CD14-positive monocyte (primary cell): ENCODE measurements around the gene SLC10A1. TPM values are rescaled to one million over a fixed set of nuclear protein-coding genes. Genes with fewer than 3 reads are reported as not detected.

Source experiments
- DNase-seq, 3 donors: peaks; one replicate each; pipeline ENCODE4 v3.0.0-alpha.2; 2011 to 2022
- H2AFZ ChIP-seq: 2 replicates; pipeline ENCODE4 v1.6.0; 2012; ENCODE audit warnings: mild to moderate bottlenecking, low read depth, low read length, inconsistent platforms; ENCODE audit not compliant: insufficient read depth, poor library complexity, severe bottlenecking
- H3K27ac ChIP-seq, 2 donors: 1 replicate in 1 of 2; 2 replicates in 1 of 2; pipeline ENCODE4 v1.5.1; 2012 to 2013; ENCODE audit warnings: low read length in 2 of 2, control low read depth in 1 of 2, inconsistent platforms in 1 of 2, low read depth in 1 of 2, mild to moderate bottlenecking in 1 of 2
- H3K27me3 ChIP-seq, 2 donors: one replicate each; pipeline versions ENCODE4 v1.6.0 to v1.6.1; 2011 to 2013; ENCODE audit warnings: low read length in 2 of 2; ENCODE audit not compliant: control insufficient read depth in 2 of 2, insufficient read depth in 2 of 2
- H3K36me3 ChIP-seq, 2 donors: replicated peaks in 1 of 2; 1 replicate in 1 of 2; 2 replicates in 1 of 2; pipeline versions ENCODE4 v1.5.1 to v1.6.1; 2012 to 2013; ENCODE audit warnings: low read length in 2 of 2, control low read depth in 1 of 2, inconsistent platforms in 1 of 2, mild to moderate bottlenecking in 1 of 2; ENCODE audit not compliant: insufficient read depth in 2 of 2, control insufficient read depth in 1 of 2
- H3K4me1 ChIP-seq, 2 donors: 1 replicate in 1 of 2; 2 replicates in 1 of 2; pipeline versions ENCODE4 v1.5.1 to v1.6.1; 2012 to 2013; ENCODE audit warnings: low read length in 2 of 2, control low read depth in 1 of 2, inconsistent platforms in 1 of 2, mild to moderate bottlenecking in 1 of 2, moderate library complexity in 1 of 2; ENCODE audit not compliant: insufficient read depth in 2 of 2, control insufficient read depth in 1 of 2
- H3K4me2 ChIP-seq: replicated peaks from 2 replicates; pipeline ENCODE3; 2012; ENCODE audit warnings: low read length, moderate library complexity, mild to moderate bottlenecking; ENCODE audit not compliant: poor library complexity, severe bottlenecking; ENCODE audit errors: extremely low read depth
- H3K4me3 ChIP-seq, 3 experiments: fragments of 200-600 bp in 1 of 3; sonication (generic) in 1 of 3; replicated peaks in 1 of 3; 1 replicate in 2 of 3; 2 replicates in 1 of 3; pipeline ENCODE4 v1.5.1; 2011 to 2013; ENCODE audit warnings: low read length in 3 of 3, mild to moderate bottlenecking in 3 of 3, control low read depth in 2 of 3, low read depth in 2 of 3, inconsistent platforms in 1 of 3, moderate library complexity in 1 of 3
- H3K79me2 ChIP-seq: 2 replicates; pipeline ENCODE4 v1.6.0; 2012; ENCODE audit warnings: mild to moderate bottlenecking, control low read depth, inconsistent platforms, low read length, moderate library complexity; ENCODE audit not compliant: insufficient read depth
- H3K9ac ChIP-seq: 2 replicates; pipeline ENCODE4 v1.6.0; 2017; ENCODE audit warnings: low read length, mild to moderate bottlenecking; ENCODE audit not compliant: insufficient read depth, poor library complexity, severe bottlenecking
- H3K9me3 ChIP-seq, 2 donors: replicated peaks in 1 of 2; 1 replicate in 1 of 2; 2 replicates in 1 of 2; pipeline versions ENCODE4 v1.5.1 to v1.6.1; 2012 to 2013; ENCODE audit warnings: low read length in 2 of 2, control low read depth in 1 of 2; ENCODE audit not compliant: control insufficient read depth in 1 of 2, insufficient read depth in 1 of 2
- H4K20me1 ChIP-seq: 2 replicates; pipeline ENCODE4 v1.6.0; 2012; ENCODE audit warnings: mild to moderate bottlenecking, low read length, control low read depth, moderate library complexity; ENCODE audit not compliant: insufficient read depth
- H3K27ac Mint-ChIP-seq, 7 donors: one replicate each; pipeline ENCODE4 v1.8.0; 2020; ENCODE audit warnings: mild to moderate bottlenecking in 7 of 7, mixed read lengths in 7 of 7, moderate library complexity in 6 of 7, inconsistent platforms in 2 of 7
- H3K27me3 Mint-ChIP-seq, 3 donors: one replicate each; pipeline ENCODE4 v1.8.0; 2021 to 2022; ENCODE audit warnings: low read depth in 3 of 3, mild to moderate bottlenecking in 3 of 3, mixed read lengths in 3 of 3, moderate library complexity in 3 of 3, inconsistent platforms in 1 of 3
- H3K36me3 Mint-ChIP-seq, 2 donors: one replicate each; pipeline ENCODE4 v1.8.0; 2020; ENCODE audit warnings: mixed read lengths in 2 of 2, inconsistent platforms in 1 of 2, mild to moderate bottlenecking in 1 of 2
- H3K4me1 Mint-ChIP-seq: one replicate; pipeline ENCODE4 v1.8.0; 2020; ENCODE audit warnings: mild to moderate bottlenecking, mixed read lengths
- H3K4me3 Mint-ChIP-seq, 2 donors: one replicate each; pipeline ENCODE4 v1.8.0; 2020; ENCODE audit warnings: mild to moderate bottlenecking in 2 of 2, mixed read lengths in 2 of 2, moderate library complexity in 1 of 2
- H3K9me3 Mint-ChIP-seq, 7 donors: one replicate each; pipeline ENCODE4 v1.8.0; 2020 to 2022; ENCODE audit warnings: mixed read lengths in 7 of 7, mild to moderate bottlenecking in 6 of 7, moderate library complexity in 6 of 7, inconsistent platforms in 2 of 7
- CTCF ChIP-seq: fragments of 200-600 bp; IDR thresholded peaks from one replicate; pipeline ENCODE4 v1.8.0; 2022; ENCODE audit warnings: antibody characterized with exemption, mild to moderate bottlenecking
- WGBS: methylation state at CpG from one replicate; pipeline ENCODE4 v1.1.5; 2013; ENCODE audit warnings: missing lambda C conversion rate; ENCODE audit not compliant: insufficient coverage; 5-methylcytosine and 5-hydroxymethylcytosine counted together
- intact Hi-C, 2 donors: fragments of 100-400 bp; cut with micrococcal nuclease; formaldehyde crosslinking; loops; one replicate each; pipeline versions ENCODE4 v1.15.0 to v1.15.1; 2023
- polyA plus RNA-seq, 3 donors: library from polyadenylated mRNA; depleted of rRNA in 1 of 3; unstranded in 2 of 3; stranded (reverse) in 1 of 3; fragments of 300-500 nt in 2 of 3; fragments of >200 nt in 1 of 3; fragmentation: Illumina TruSeq in 2 of 3; gene quantifications; 1 replicate in 2 of 3; 2 replicates in 1 of 3; pipeline ENCODE4 v1.2.3, GENCODE V29; 2012 to 2021

SLC10A1 gene
- polyA plus RNA-seq, 3 donors: 0.09 TPM; not detected in 2

- no peaks in the 10 kb centered on the region for H3K36me3 Mint-ChIP-seq
These were observed 31.8 kb upstream of the SLC10A1 start for GRCh38 chr14:69828879-69829278.

GRCh38 chr14:69828354-69828753 lies 31.3 kb upstream of the SLC10A1 start:
- H3K4me3 ChIP-seq: no peak overlapping the region
- no peak for TF ChIP-seq CTCF

More at GRCh38 chr14:69828879-69829278, 31.8 kb upstream of the SLC10A1 start:
- intact Hi-C loops: no loop called here
- Histone ChIP-seq H3K27me3 (no peaks in the 10 kb centered on the region), H3K9me3 (no peaks in the 10 kb centered on the region), H3K9ac (no peak overlapping the region), H3K79me2 (no peaks in the 10 kb centered on the region), H3K4me1 (no peaks in the 10 kb centered on the region), H3K4me2 (no peak overlapping the region), H2AFZ (no peak overlapping the region), H3K27ac (no peak overlapping the region), H3K4me3 (no peak overlapping the region), H4K20me1 (no peaks in the 10 kb centered on the region), H3K36me3 (no peaks in the 10 kb centered on the region)
- H3K4me1 Mint-ChIP-seq: no peaks in the 10 kb centered on the region
- TF ChIP-seq CTCF: no peak
- no peak for DNase-seq
- H3K4me3 Mint-ChIP-seq: no peak overlapping the region
- H3K27ac Mint-ChIP-seq: no peak overlapping the region
- H3K27me3 Mint-ChIP-seq: peaks cover 3 to 9% (median 7%) of the 10 kb centered on the region in 3 donors
- peaks cover 0 to 3% (median 0%) of the 10 kb centered on the region in 7 donors for H3K9me3 Mint-ChIP-seq
- WGBS: 95% methylated on average over 4 of the region's 4 CpGs

More at GRCh38 chr14:69828354-69828753, 31.3 kb upstream of the SLC10A1 start:
- no peaks in the 10 kb centered on the region for H3K36me3 ChIP-seq
- H3K4me1 ChIP-seq: no peaks in the 10 kb centered on the region
- H3K79me2 ChIP-seq: no peaks in the 10 kb centered on the region
- intact Hi-C loops: no loop called here
- no peak overlapping the region for H2AFZ ChIP-seq
- no peaks in the 10 kb centered on the region for H3K36me3 Mint-ChIP-seq
- H3K27ac ChIP-seq: no peak overlapping the region
- peaks cover 3 to 7% (median 4%) of the 10 kb centered on the region in 3 donors for H3K27me3 Mint-ChIP-seq
- peaks cover 0 to 3% (median 0%) of the 10 kb centered on the region in 7 donors for H3K9me3 Mint-ChIP-seq
- H3K27ac Mint-ChIP-seq: no peak overlapping the region
- no peaks in the 10 kb centered on the region for H3K9me3 ChIP-seq
- H3K4me2 ChIP-seq: no peak overlapping the region
- WGBS: 97% methylated on average over 3 of the region's 3 CpGs
- no peak overlapping the region for H3K9ac ChIP-seq
- H4K20me1 ChIP-seq: no peaks in the 10 kb centered on the region
- DNase-seq: no peak
- no peaks in the 10 kb centered on the region for H3K4me1 Mint-ChIP-seq
- no peak overlapping the region for H3K4me3 Mint-ChIP-seq
- no peaks in the 10 kb centered on the region for H3K27me3 ChIP-seq
